ENCODE data around the gene ATG12.
"Not testable (repeated sequence)": the region's sequence is repeated elsewhere in the genome, so short reads cannot be mapped to it uniquely, and the experiment has no call there.

ATG12 gene

GRCh38 chr5:115841382-115842088, at the start of gene ATG12, which contains the start of gene AP3S1:
TSS of gene ATG12 (minus strand) at chr5:115841565. CDS start at chr5:115841552, 13 bp downstream.
TSS of gene AP3S1 (plus strand) at chr5:115841935. CDS start at chr5:115842038, 103 bp downstream.
- peak; percentile 90 for DNase-seq

GRCh38 chr5:115888027-115888426, 46.7 kb upstream of the ATG12 start:
- DNase-seq, result no peak

GRCh38 chr5:115885208-115885607, 43.8 kb upstream of the ATG12 start:
- DNase-seq, result not testable (repeated sequence)

GRCh38 chr5:115884704-115885103, 43.3 kb upstream of the ATG12 start:
- no peak for DNase-seq

- DNase-seq, result not testable (repeated sequence)
These were observed 41.1 kb upstream of the ATG12 start for GRCh38 chr5:115882434-115882833.

GRCh38 chr5:115877342-115877741, 36.0 kb upstream of the ATG12 start:
- DNase-seq, result not testable (repeated sequence)

GRCh38 chr5:115875447-115875846, 34.1 kb upstream of the ATG12 start:
- DNase-seq, result no peak

- DNase-seq, result no peak
These were observed 32.0 kb upstream of the ATG12 start for GRCh38 chr5:115873392-115873791.

- no peak for DNase-seq
These were observed 31.1 kb upstream of the ATG12 start for GRCh38 chr5:115872447-115872846.

GRCh38 chr5:115869256-115869795, 28.0 kb upstream of the ATG12 start:
- DNase-seq, result no peak

- DNase-seq, result no peak
These were observed 18.0 kb upstream of the ATG12 start for GRCh38 chr5:115859378-115859777.

- DNase-seq, result no peak
These were observed 17.0 kb upstream of the ATG12 start for GRCh38 chr5:115858396-115858795.

- DNase-seq, result no peak
These were observed 16.4 kb upstream of the ATG12 start for GRCh38 chr5:115857626-115858349.

- DNase-seq, result no peak
These were observed 15.7 kb upstream of the ATG12 start for GRCh38 chr5:115857057-115857479.

- no peak for DNase-seq
These were observed 14.6 kb upstream of the ATG12 start for GRCh38 chr5:115855959-115856358.

- no peak for DNase-seq
These were observed 12.8 kb upstream of the ATG12 start for GRCh38 chr5:115854139-115854538.

- DNase-seq, result no peak
These were observed 9.5 kb upstream of the ATG12 start for GRCh38 chr5:115850744-115851416.

- no peak for DNase-seq
These were observed 8.0 kb upstream of the ATG12 start for GRCh38 chr5:115849258-115849798.

- no peak for DNase-seq
These were observed 5.9 kb upstream of the ATG12 start for GRCh38 chr5:115847290-115847689.

- no peak for DNase-seq
These were observed 3.0 kb upstream of the ATG12 start for GRCh38 chr5:115844321-115844817.

- no peak for DNase-seq
These were observed 2.2 kb upstream of the ATG12 start for GRCh38 chr5:115843444-115844130.

- DNase-seq, result no peak
These were observed 1.6 kb upstream of the ATG12 start for GRCh38 chr5:115842952-115843351.
